ENCODE data around the gene FOXD2. TPM values are rescaled to one million over a fixed set of nuclear protein-coding genes. Genes with fewer than 3 reads are reported as not detected.
A peak's percentile ranks its signal among the peaks of the same experiment; 100 is the strongest.

Gene FOXD2
- polyA plus RNA-seq, 2 of the 4 experiments (the other 2 are of a cell fraction): 0.13 to 0.35 TPM

DNA sequence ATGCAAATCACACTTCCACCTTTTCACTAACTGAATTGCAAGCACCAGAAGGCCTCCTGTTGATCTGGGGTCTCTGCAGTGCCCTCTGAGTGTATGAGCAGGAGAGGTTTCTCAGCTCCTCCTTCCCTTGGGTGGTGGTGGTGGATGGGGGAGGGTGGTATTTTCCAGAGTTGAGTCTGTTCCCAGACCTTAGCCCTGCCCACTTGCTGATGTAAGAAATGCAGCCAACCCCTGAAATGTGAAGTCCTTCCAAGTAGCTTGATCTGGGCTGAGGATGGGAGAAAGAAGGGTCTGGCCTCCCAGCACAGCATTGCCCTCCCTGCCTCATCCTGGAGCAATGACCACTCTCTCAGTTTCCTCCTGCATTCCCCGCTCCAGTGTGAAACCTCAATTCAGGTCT lies 6.3 kb upstream of the FOXD2 start:
- ChIA-PET POLR2A (no interaction called here), CTCF (interaction anchor here (1.0 to 12.6 kb wide), 14 partner anchors 8 to 333 kb away, joined by 3 to 313 read pairs (median 4); no protein-coding TSS in a partner anchor)
- Histone ChIP-seq H3K4me2 (no peak overlapping the region), H3K4me3 (no peak overlapping the region), H3K9me3 (no peaks in the 10 kb centered on the region), H3K27ac (no peak overlapping the region), H3K4me1 (peaks cover 12% of the 10 kb centered on the region; the same call in 1 of the 3 replicates)
- DNase-seq (ENCODE audit: low read depth in 1 of 2, low spot score in 1 of 2) (no peak), ATAC-seq (no peak), FAIRE-seq (no peak)
- 90% methylated on average over 1 of the region's 1 CpG for WGBS (ENCODE audit: missing lambda C conversion rate)
- TF ChIP-seq POLR2AphosphoS2 (conservative IDR thresholded peaks at IDR 0.05; ENCODE audit: low read length): no peak
- TF ChIP-seq NFE2L2 (conservative IDR thresholded peaks at IDR 0.05; ENCODE audit: low read length): no peak
- TF ChIP-seq CHD4 (IDR thresholded peaks at IDR 0.05; ENCODE audit: borderline replicate concordance): no peak
- no peak for TF ChIP-seq EHMT2 (IDR thresholded peaks at IDR 0.05; ENCODE audit: low read depth)
- TF ChIP-seq MAZ (IDR thresholded peaks at IDR 0.05; ENCODE audit: borderline replicate concordance, low read depth, low read length): no peak
- no peak for TF ChIP-seq RAD21 (conservative IDR thresholded peaks at IDR 0.05 in 1 of 2, IDR thresholded peaks at IDR 0.05 in 1 of 2)
- TF ChIP-seq MAFK (IDR thresholded peaks at IDR 0.05; ENCODE audit: partially characterized antibody): no peak
- no peak for TF ChIP-seq PBX3 (IDR thresholded peaks at IDR 0.05)
- TF ChIP-seq HEYL (CRISPR knock-in tag; IDR thresholded peaks at IDR 0.05): no peak

DNA sequence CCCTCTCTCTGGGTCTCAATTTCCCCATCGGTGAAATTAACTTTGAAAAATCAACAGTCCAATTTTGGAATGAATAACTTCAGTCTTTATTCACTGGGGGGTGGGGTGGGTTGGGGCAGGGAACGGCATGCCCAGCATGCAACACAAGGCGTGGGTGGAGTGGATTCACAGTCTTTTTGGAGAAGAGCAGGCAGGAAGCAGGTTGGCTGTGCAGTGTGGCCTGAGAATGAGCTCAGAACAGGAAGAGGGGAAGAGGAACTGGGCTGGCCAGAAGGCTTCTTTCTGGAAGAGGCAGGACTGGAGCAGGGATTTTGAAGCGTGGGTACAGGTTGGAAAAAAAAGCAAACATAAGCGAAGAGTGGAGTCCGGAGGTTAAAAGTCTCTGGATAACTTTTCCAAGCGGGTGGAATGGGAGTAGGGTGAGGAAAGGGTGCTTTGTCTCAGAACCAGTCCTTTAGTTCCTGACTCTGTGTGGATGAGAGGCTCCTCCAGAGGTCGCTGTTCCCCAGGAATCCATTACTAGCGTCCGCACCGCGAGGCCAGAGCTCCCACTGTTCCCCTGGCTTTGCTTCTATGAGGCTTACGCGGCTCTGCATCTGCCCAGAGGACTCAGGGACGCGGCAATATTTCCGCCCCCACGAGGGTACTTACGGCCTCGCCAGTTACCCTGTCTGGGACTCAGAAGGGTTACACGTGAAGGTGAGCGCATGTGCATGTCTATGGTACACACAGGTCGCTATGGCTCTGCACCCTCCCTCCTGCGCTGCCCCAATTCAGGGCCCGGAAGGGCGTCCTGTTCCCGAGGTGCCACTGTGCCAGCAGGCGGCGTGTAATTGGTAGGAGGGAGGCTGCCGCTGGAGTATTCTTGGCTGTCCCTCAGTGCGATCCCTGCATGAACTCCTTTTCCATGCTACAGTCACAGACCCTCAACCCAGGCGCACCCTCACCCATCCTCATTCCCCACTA lies 5.5 kb upstream of the FOXD2 start:
- POLR2A ChIA-PET: interaction anchor here (0.7 kb wide), 1 partner anchor 294 kb away, joined by 3 read pairs; no protein-coding TSS in a partner anchor
- no peak for FAIRE-seq
- Histone ChIP-seq H3K4me1 (peaks cover 12% of the 10 kb centered on the region; the same call in 1 of the 3 replicates), H3K4me3 (no peak overlapping the region), H3K9me3 (no peaks in the 10 kb centered on the region), H3K27ac (0 out of 6 replicates have a peak overlapping the region, but pooled peaks of 1 of the 2 experiments have one; percentile 13), H3K4me2 (no peak overlapping the region)
- WGBS (ENCODE audit: missing lambda C conversion rate): 56% methylated on average over 24 of the region's 32 CpGs
- CTCF ChIA-PET: interaction anchor here (0.6 to 12.6 kb wide), 18 partner anchors 8 to 332 kb away, joined by 3 to 313 read pairs (median 4); no protein-coding TSS in a partner anchor
- TF ChIP-seq CHD4 (IDR thresholded peaks at IDR 0.05; ENCODE audit: borderline replicate concordance) (no peak), SMC3 (IDR thresholded peaks at IDR 0.05) (peak; percentile 63), RAD21 (conservative IDR thresholded peaks at IDR 0.05 in 1 of 2, IDR thresholded peaks at IDR 0.05 in 1 of 2) (peak; percentile 59 to 74)
- TF ChIP-seq, protein P1, sequence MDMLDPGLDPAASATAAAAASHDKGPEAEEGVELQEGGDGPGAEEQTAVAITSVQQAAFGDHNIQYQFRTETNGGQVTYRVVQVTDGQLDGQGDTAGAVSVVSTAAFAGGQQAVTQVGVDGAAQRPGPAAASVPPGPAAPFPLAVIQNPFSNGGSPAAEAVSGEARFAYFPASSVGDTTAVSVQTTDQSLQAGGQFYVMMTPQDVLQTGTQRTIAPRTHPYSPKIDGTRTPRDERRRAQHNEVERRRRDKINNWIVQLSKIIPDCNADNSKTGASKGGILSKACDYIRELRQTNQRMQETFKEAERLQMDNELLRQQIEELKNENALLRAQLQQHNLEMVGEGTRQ (IDR thresholded peaks at IDR 0.05): no peak
- TF ChIP-seq, protein P2, sequence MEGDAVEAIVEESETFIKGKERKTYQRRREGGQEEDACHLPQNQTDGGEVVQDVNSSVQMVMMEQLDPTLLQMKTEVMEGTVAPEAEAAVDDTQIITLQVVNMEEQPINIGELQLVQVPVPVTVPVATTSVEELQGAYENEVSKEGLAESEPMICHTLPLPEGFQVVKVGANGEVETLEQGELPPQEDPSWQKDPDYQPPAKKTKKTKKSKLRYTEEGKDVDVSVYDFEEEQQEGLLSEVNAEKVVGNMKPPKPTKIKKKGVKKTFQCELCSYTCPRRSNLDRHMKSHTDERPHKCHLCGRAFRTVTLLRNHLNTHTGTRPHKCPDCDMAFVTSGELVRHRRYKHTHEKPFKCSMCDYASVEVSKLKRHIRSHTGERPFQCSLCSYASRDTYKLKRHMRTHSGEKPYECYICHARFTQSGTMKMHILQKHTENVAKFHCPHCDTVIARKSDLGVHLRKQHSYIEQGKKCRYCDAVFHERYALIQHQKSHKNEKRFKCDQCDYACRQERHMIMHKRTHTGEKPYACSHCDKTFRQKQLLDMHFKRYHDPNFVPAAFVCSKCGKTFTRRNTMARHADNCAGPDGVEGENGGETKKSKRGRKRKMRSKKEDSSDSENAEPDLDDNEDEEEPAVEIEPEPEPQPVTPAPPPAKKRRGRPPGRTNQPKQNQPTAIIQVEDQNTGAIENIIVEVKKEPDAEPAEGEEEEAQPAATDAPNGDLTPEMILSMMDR (IDR thresholded peaks at IDR 0.05): peak; percentile 62
- peak; percentile 61 for DNase-seq (ENCODE audit: low read depth in 1 of 2, low spot score in 1 of 2)
- peak; percentile 48 to 78; a peak in 5 of 6 replicates for ATAC-seq

DNA sequence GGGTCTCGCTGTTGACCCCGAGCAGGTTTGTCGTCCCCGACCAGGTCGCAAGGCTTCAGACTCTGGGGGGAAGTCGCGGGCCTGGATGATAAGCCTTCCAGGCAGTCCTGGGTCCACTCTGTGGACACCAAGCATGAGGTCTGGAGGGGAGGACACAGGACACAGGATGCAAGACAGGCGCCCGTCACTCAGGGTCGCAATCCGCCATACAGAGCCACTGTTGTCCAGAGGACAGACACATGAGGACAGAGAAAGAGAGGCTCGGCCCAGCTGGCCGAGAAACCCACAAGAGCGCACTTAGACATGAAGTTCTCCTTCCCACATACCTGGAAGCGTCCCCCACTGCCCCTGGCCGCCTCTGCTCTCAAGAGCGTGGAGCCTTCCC lies 4.8 kb upstream of the FOXD2 start:
- no peak for TF ChIP-seq NR3C1 (IDR thresholded peaks at IDR 0.05)
- TF ChIP-seq CEBPB (IDR thresholded peaks at IDR 0.05): no peak
- no peak for TF ChIP-seq ZFP36 (IDR thresholded peaks at IDR 0.05; ENCODE audit: borderline replicate concordance, partially characterized antibody)
- no peak for TF ChIP-seq EP300 (IDR thresholded peaks at IDR 0.05)
- TF ChIP-seq TP53 (CRISPR knock-in tag; IDR thresholded peaks at IDR 0.05): no peak
- TF ChIP-seq KDM5A (IDR thresholded peaks at IDR 0.05): no peak
- TF ChIP-seq HOXB13 (CRISPR knock-in tag; IDR thresholded peaks at IDR 0.05; ENCODE audit: low read depth): no peak
- TF ChIP-seq GATA3 (IDR thresholded peaks at IDR 0.05; ENCODE audit: borderline replicate concordance): no peak
- no peak for FAIRE-seq
- ChIA-PET CTCF (interaction anchor here (0.6 to 12.6 kb wide), 16 partner anchors 7 to 322 kb away, joined by 3 to 313 read pairs (median 4); no protein-coding TSS in a partner anchor), POLR2A (no interaction called here)
- H3K4me3 ChIP-seq: no peak overlapping the region
- DNase-seq (ENCODE audit: low read depth in 1 of 2, low spot score in 1 of 2): no peak
- no peaks in the 10 kb centered on the region for H3K9me3 ChIP-seq
- no peak overlapping the region for H3K4me2 ChIP-seq
- H3K27ac ChIP-seq: no peak overlapping the region
- 99% methylated on average over 11 of the region's 17 CpGs for WGBS (ENCODE audit: missing lambda C conversion rate)
- ATAC-seq: no peak
- H3K4me1 ChIP-seq: peaks cover 12% of the 10 kb centered on the region; the same call in 1 of the 3 replicates

Measured in A549 (cell line).